ES-I3 (cell line): ENCODE data around the gene DEFB112.

Experiments used
- H3K36me3 ChIP-seq: 2 replicates; pipeline ENCODE4 v1.6.1; 2013; ENCODE audit warnings: mild to moderate bottlenecking, low read length, control low read depth, moderate library complexity; ENCODE audit not compliant: insufficient read depth
- H3K4me1 ChIP-seq: 2 replicates; pipeline ENCODE4 v1.6.1; 2013; ENCODE audit warnings: mild to moderate bottlenecking, control low read depth, low read length; ENCODE audit not compliant: insufficient read depth
- H3K9ac ChIP-seq: 2 replicates; pipeline ENCODE4 v1.6.1; 2013; ENCODE audit warnings: low read depth, mild to moderate bottlenecking, low read length, moderate library complexity
- H3K9me3 ChIP-seq: 2 replicates; pipeline ENCODE4 v1.6.1; 2013; ENCODE audit warnings: mild to moderate bottlenecking, low read length, moderate library complexity; ENCODE audit not compliant: control insufficient read depth, insufficient read depth

Gene DEFB112

DNA sequence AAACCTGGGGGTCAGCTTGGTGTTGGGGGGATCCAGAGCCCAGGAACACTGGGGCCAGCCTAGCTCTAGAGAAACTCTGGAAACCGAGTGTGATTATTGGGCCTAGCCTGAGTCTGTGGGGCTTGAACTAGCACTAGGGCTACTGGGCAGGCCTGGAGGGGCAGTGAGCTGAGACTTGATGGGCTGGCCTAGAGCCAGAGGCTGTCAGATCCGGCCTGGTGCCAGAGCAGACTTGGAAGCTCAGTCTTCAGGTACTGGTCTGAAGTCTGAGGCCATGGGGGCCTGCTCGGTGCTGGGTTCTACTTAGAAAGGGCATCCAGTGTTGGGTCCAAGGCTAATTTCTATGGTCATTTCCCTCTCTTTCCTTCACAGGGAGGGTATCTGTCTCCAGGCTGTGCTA is 2.7 kb downstream of the DEFB112 start:
- Histone ChIP-seq H3K36me3 (no peaks in the 10 kb centered on the region), H3K9me3 (no peaks in the 10 kb centered on the region), H3K9ac (no peak overlapping the region), H3K4me1 (no peaks in the 10 kb centered on the region)

DNA sequence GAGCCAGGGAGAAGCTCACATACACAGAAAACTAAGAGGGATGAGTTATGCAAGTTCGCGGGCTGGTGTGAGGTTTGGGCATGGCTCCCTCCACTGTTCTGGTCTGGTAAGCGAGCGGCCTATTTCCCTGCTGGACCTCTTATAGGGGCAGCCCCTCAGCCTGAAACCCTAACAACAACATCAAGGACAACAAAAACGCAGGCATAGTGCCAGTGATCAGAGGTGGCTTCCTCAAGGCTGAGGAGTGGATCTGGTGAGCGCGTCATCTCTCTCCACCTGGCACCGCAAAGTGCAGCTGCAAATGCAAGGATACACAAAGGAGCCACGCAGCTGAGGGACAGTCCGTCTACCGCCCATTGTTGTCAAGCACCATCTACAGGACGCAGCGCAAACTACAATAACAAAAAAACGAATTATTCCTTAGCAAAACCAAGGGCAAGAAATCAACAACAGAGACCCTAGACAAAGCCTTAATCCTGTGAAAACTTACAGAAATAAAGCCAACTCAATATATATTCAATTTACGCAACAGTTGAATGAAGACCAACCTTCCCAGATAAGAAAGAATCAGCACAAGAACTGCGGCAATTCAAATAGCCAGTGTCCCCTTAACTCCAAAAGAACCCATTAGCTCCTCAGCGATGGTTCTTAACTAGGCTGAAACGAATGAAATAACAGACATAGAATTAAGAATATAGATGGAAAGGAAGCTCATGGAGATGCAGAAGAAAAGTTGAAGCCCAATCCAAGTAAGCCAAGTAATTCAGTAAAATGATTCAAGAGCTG is 18.8 kb downstream of the DEFB112 start:
- no peaks in the 10 kb centered on the region for H3K9me3 ChIP-seq
- peak overlapping the region; percentile 37; the same call in 1 of the 2 replicates for H3K9ac ChIP-seq
- no peaks in the 10 kb centered on the region for H3K4me1 ChIP-seq
- no peaks in the 10 kb centered on the region for H3K36me3 ChIP-seq

DNA sequence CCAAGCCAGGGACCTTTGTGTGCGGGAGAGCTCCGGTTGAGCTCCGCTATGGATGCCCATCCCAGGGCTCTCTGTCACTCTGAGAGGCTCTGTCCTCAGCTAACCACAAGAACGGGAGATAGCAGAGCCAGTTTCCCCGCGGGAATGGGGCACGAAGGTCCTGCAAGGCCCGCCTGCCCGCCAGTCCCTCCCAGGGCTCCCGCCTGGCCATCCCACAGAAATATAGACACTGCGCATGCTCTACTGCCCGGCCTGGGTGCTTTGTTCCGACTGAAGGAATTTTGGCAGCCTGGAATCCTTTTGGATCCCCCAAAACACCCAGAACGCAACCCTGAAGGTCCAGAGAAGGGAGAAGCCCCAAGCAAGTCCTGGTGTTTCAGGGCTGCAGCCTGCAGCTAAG is 19.4 kb downstream of the DEFB112 start:
- Histone ChIP-seq H3K36me3 (no peaks in the 10 kb centered on the region), H3K9ac (peak overlapping the region; percentile 37; the same call in 1 of the 2 replicates), H3K4me1 (no peaks in the 10 kb centered on the region), H3K9me3 (no peaks in the 10 kb centered on the region)

DNA sequence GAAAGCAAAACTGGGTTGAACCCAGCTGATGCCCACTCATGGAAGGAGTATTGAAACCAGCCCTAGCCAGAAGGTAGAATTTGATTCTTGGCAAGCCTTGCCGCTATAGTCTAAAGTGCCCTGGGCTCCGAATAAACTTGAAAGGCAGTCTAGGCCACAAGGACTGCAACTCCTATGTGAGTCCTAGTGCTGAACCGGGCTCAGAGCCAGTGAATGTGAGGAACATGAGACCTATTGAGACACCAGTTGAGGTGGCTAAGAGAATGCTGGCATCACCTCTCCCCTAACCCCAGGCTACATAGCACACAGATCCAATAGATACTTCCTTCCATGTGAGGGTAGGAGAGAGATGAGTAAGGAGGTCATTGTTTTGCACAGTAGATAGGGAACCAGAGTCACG is 24.5 kb downstream of the DEFB112 start:
- Histone ChIP-seq H3K9ac (no peak overlapping the region), H3K4me1 (no peaks in the 10 kb centered on the region), H3K9me3 (no peaks in the 10 kb centered on the region), H3K36me3 (no peaks in the 10 kb centered on the region)

DNA sequence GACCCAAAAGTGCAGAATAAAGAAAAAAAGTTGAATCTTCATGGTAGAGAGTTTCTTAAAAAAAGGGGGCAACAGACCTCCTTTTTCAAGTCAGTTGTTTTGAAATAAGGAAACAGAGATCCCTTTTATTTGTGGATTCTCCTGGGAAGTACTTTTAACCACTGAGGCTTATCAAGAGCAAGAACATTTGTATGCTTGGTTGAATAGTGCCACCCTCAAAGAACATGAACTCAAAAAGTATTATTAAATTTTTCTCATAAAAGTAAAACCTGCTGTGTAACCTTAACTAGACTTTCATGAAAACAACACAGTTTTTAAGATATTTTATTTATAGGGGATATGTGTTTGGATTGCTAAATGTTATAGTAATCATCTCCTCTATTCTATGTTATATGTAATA is 27.8 kb downstream of the DEFB112 start, which contains the start of gene DEFB110:
Gene DEFB110 (minus strand): TSS at position 101 of the 400 bp plus-strand sequence. CDS start 59 bp downstream, at position 42.
- no peaks in the 10 kb centered on the region for H3K9me3 ChIP-seq
- H3K36me3 ChIP-seq: no peaks in the 10 kb centered on the region
- H3K9ac ChIP-seq: no peak within 1 kb of the TSS
- H3K4me1 ChIP-seq: no peaks in the 10 kb centered on the region

DNA sequence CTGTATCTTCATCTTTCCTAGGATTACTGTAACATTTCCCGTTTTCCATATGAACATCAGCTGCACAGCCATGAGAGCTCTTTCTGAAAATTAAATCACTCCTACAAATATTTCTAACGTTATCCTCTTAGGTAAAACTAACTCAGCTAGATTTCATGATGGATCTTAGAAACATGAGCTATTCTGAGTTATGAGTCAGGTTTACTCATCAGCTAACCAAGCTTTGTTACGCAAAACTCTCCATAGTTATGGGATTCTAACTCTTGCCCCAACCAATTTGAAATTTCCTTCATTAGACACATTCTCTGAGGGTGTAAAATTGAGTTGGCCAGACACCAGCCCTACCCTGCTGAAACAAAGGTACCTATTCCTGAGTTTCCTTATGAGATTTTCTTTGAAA is 41.9 kb downstream of the DEFB112 start:
- no peaks in the 10 kb centered on the region for H3K9me3 ChIP-seq
- H3K9ac ChIP-seq: no peak overlapping the region
- H3K36me3 ChIP-seq: no peaks in the 10 kb centered on the region
- H3K4me1 ChIP-seq: peaks cover 4% of the 10 kb centered on the region; the same call in 1 of the 2 replicates

DNA sequence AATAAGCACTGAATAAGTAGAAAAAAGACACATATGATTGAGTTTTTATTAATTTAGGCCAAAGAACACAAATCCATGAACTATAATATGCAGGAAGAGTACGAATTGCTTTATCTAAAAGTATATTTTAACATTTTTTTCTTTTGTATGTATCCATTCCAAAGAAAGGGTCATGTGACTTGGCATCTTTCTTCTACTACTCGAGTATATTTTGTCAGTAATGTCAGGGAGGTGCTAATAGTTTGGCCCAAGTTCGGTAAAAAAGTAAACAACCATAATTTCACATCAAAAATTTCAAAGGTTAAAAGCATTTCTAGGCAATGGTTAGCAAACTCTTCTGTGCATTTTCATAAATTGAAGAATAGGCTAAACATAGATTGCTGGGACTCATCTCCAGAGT is 46.6 kb downstream of the DEFB112 start:
- H3K36me3 ChIP-seq: no peaks in the 10 kb centered on the region
- H3K9me3 ChIP-seq: no peaks in the 10 kb centered on the region
- H3K4me1 ChIP-seq: peaks cover 4% of the 10 kb centered on the region; the same call in 1 of the 2 replicates
- H3K9ac ChIP-seq: no peak overlapping the region

DNA sequence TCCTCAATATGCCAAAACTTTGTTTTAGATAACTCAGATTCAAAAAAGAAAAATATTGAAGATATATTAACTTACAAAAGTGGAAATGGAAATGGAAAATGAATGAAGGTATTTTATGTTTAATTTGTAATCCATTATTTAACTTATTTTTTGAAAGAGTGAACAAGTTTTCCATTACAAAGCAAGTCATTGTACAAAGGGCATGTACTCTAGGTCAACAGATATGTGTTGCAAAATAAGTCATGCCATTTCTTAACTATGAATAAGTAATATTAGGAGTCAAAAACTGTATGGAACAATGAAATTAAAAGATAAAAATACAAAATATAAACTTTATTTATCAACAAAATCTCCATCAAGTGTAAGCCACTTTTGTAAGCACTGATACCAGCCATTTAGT is 54.5 kb downstream of the DEFB112 start:
- Histone ChIP-seq H3K36me3 (no peaks in the 10 kb centered on the region), H3K4me1 (no peaks in the 10 kb centered on the region), H3K9ac (no peak overlapping the region), H3K9me3 (no peaks in the 10 kb centered on the region)
